Endothelial cell of coronary artery (primary cell): ENCODE results near the gene UBE2S. TPM values are rescaled to one million over a fixed set of nuclear protein-coding genes. Genes with fewer than 3 reads are reported as not detected.

Source experiments
- total RNA-seq: library from RNA; depleted of rRNA; stranded (reverse); fragments of >200 nt; gene quantifications from 2 replicates; pipeline ENCODE4 v1.2.3, GENCODE V29; 2014

UBE2S gene
- total RNA-seq, result 69.6 and 98.9 TPM in 2 replicates

GRCh38 chr19:55407550-55407799 lies at the start of gene UBE2S:
TSS of gene UBE2S (minus strand) at chr19:55407788. CDS start at chr19:55407589, 199 bp downstream.

GRCh38 chr19:55443045-55443823 lies 35.6 kb upstream of the UBE2S start, which contains the start of gene SHISA7:
TSS of gene SHISA7 (minus strand) at chr19:55443300. CDS start at chr19:55442863, 437 bp downstream.

GRCh38 chr19:55385724-55386492 lies 21.7 kb downstream of the UBE2S start, which contains the start of gene RPL28:
TSS of gene RPL28 (plus strand) at chr19:55385932. CDS start at chr19:55386358, 426 bp downstream.

GRCh38 chr19:55384131-55384919 lies 23.3 kb downstream of the UBE2S start, which contains the start of gene TMEM238:
TSS of gene TMEM238 (minus strand) at chr19:55384292. CDS start at chr19:55384259, 33 bp downstream.

GRCh38 chr19:55376241-55376933 lies 31.2 kb downstream of the UBE2S start, which contains the start of gene TMEM190:
TSS of gene TMEM190 (plus strand) at chr19:55376826. CDS start at chr19:55376854, 28 bp downstream.

GRCh38 chr19:55370305-55370988 lies 37.1 kb downstream of the UBE2S start, which contains the start of gene IL11:
TSS of gene IL11 (minus strand) at chr19:55370463. CDS start at chr19:55370310, 153 bp downstream.

GRCh38 chr19:55362990-55363716 lies 44.4 kb downstream of the UBE2S start, which contains the start of gene GARIN5B:
TSS of gene GARIN5B (minus strand) at chr19:55363260. CDS start at chr19:55363066, 194 bp downstream.

GRCh38 chr19:55354698-55355212 lies 52.8 kb downstream of the UBE2S start, which contains the start of gene COX6B2:
TSS of gene COX6B2 (minus strand) at chr19:55354719. CDS start at chr19:55354521, 198 bp downstream.

Other genes starting within 250 kb of the UBE2S start
- gene DNAAF3, start 241.2 kb downstream of the UBE2S start, total RNA-seq, result 0.27 and 0.47 TPM in 2 replicates
- not detected in 2 replicates for gene SYT5, start 227.5 kb downstream of the UBE2S start, total RNA-seq
- gene PTPRH, start 198.3 kb downstream of the UBE2S start, total RNA-seq, result 0.63 and 1.3 TPM in 2 replicates
- gene TMEM86B, start 179.0 kb downstream of the UBE2S start, total RNA-seq, result 0.72 and 1.1 TPM in 2 replicates
- 28.2 and 32.9 TPM in 2 replicates for gene PPP6R1, start 148.8 kb downstream of the UBE2S start, total RNA-seq
- gene HSPBP1, start 127.7 kb downstream of the UBE2S start, total RNA-seq, result 23.2 and 27.4 TPM in 2 replicates
- 0.36 and 2.0 TPM in 2 replicates for gene BRSK1, start 123.8 kb downstream of the UBE2S start, total RNA-seq
- gene TMEM150B, start 82.4 kb downstream of the UBE2S start, total RNA-seq, result not detected in 2 replicates
- gene KMT5C, start 67.9 kb downstream of the UBE2S start, total RNA-seq, result 2.9 and 4.7 TPM in 2 replicates
- gene COX6B2, start 53.1 kb downstream of the UBE2S start, total RNA-seq, result not detected in 2 replicates
- gene GARIN5B, start 44.5 kb downstream of the UBE2S start, total RNA-seq, result not detected in 2 replicates
- 0.09 and 0.54 TPM in 2 replicates for gene IL11, start 37.3 kb downstream of the UBE2S start, total RNA-seq
- not detected in 2 replicates for gene TMEM190, start 31.0 kb downstream of the UBE2S start, total RNA-seq
- gene TMEM238, start 23.5 kb downstream of the UBE2S start, total RNA-seq, result 0.36 TPM in 1 of 2 replicates, not detected in the other
- gene RPL28, start 21.9 kb downstream of the UBE2S start, total RNA-seq, result 205 and 252 TPM in 2 replicates
- gene SHISA7, start 35.5 kb upstream of the UBE2S start, total RNA-seq, result not detected in 2 replicates
- gene ISOC2, start 53.9 kb upstream of the UBE2S start, total RNA-seq, result 44.0 and 69.7 TPM in 2 replicates
- not detected in 2 replicates for gene C19orf85, start 57.0 kb upstream of the UBE2S start, total RNA-seq
- 0.99 and 1.1 TPM in 2 replicates for gene ZNF628, start 68.8 kb upstream of the UBE2S start, total RNA-seq
- gene NAT14, start 77.4 kb upstream of the UBE2S start, total RNA-seq, result 13.5 and 15.5 TPM in 2 replicates
- 0.27 and 2.1 TPM in 2 replicates for gene SSC5D, start 80.6 kb upstream of the UBE2S start, total RNA-seq
- not detected in 2 replicates for gene SBK2, start 129.3 kb upstream of the UBE2S start, total RNA-seq
- gene SBK3, start 137.8 kb upstream of the UBE2S start, total RNA-seq, result 0.19 TPM in 1 of 2 replicates, not detected in the other
- gene ZNF579, start 173.1 kb upstream of the UBE2S start, total RNA-seq, result 3.0 and 4.4 TPM in 2 replicates
- 1.9 and 2.2 TPM in 2 replicates for gene FIZ1, start 191.7 kb upstream of the UBE2S start, total RNA-seq
- 10.0 and 15.4 TPM in 2 replicates for gene ZNF524, start 192.5 kb upstream of the UBE2S start, total RNA-seq
- 0.54 and 1.0 TPM in 2 replicates for gene ZNF865, start 197.9 kb upstream of the UBE2S start, total RNA-seq
- gene ZNF784, start 216.8 kb upstream of the UBE2S start, total RNA-seq, result 3.1 and 4.0 TPM in 2 replicates
- 1.7 and 3.5 TPM in 2 replicates for gene ZNF580, start 233.2 kb upstream of the UBE2S start, total RNA-seq
- 22.6 and 24.8 TPM in 2 replicates for gene ZNF581, start 235.9 kb upstream of the UBE2S start, total RNA-seq
- gene CCDC106, start 240.4 kb upstream of the UBE2S start, total RNA-seq, result 6.1 and 6.6 TPM in 2 replicates
- 103 and 137 TPM in 2 replicates for gene U2AF2, start 247.2 kb upstream of the UBE2S start, total RNA-seq